ENCODE results near the gene KCNK17. TPM values are rescaled to one million over a fixed set of nuclear protein-coding genes. Genes with fewer than 3 reads are reported as not detected.

The KCNK17 gene
- total RNA-seq, 2 donors from 2014 or later, result 0.37 TPM; not detected in 1

DNA sequence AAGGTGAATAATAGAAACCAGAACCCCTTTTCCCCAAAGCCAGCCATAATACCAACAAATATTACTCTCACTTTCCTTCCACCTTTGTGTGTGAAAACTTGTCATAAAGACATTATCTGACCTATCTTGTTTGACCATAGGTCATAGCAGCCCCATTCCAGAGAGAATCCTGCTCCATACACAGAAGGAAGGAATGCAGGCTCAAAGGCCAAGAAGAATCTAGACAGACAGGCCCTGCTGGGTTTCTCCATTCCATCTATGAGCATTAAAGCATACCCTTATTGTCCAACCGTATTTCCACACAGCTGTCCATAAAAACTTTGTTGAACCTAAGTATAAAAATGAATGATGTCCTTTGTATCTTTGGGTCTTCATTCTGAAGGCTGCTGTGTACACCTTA, 44.3 kb downstream of the KCNK17 start:
- DNase-seq, result no peak
- TF ChIP-seq, protein P1, sequence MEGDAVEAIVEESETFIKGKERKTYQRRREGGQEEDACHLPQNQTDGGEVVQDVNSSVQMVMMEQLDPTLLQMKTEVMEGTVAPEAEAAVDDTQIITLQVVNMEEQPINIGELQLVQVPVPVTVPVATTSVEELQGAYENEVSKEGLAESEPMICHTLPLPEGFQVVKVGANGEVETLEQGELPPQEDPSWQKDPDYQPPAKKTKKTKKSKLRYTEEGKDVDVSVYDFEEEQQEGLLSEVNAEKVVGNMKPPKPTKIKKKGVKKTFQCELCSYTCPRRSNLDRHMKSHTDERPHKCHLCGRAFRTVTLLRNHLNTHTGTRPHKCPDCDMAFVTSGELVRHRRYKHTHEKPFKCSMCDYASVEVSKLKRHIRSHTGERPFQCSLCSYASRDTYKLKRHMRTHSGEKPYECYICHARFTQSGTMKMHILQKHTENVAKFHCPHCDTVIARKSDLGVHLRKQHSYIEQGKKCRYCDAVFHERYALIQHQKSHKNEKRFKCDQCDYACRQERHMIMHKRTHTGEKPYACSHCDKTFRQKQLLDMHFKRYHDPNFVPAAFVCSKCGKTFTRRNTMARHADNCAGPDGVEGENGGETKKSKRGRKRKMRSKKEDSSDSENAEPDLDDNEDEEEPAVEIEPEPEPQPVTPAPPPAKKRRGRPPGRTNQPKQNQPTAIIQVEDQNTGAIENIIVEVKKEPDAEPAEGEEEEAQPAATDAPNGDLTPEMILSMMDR (conservative IDR thresholded peaks at IDR 0.05), result no peak
- H3K4me1 ChIP-seq (ENCODE audit: control insufficient read depth, insufficient read depth, low read length), result no peaks in the 10 kb centered on the region
- Mint-ChIP-seq H3K4me3 (no peak overlapping the region), H3K9me3 (no peaks in the 10 kb centered on the region), H3K36me3 (ENCODE audit: low read depth) (no peaks in the 10 kb centered on the region), H3K27ac (no peak overlapping the region), H3K4me1 (peaks cover 18% of the 10 kb centered on the region), H3K27me3 (ENCODE audit: insufficient read depth) (no peaks in the 10 kb centered on the region)
- H3K27ac ChIP-seq (ENCODE audit: low read depth, low read length), result no peak overlapping the region
- no peaks in the 10 kb centered on the region for H3K36me3 ChIP-seq (ENCODE audit: control insufficient read depth, insufficient read depth, low read length)
- WGBS, 2 experiments (ENCODE audit: insufficient coverage in 1 of 2, insufficient read length in 1 of 2), result 100% methylated on average over 1 of the region's 1 CpG; no CpG with 5 or more reads in 1 of the 2 experiments
- no peak overlapping the region for H3K9ac ChIP-seq (ENCODE audit: extremely low read depth, low read length, poor library complexity, severe bottlenecking)
- H3K27me3 ChIP-seq (ENCODE audit: control insufficient read depth, insufficient read depth, low read length, poor library complexity, severe bottlenecking), result no peaks in the 10 kb centered on the region
- H3K9me3 ChIP-seq (ENCODE audit: control insufficient read depth, low read length), result no peaks in the 10 kb centered on the region
- H3K4me3 ChIP-seq (ENCODE audit: low read length), result no peak overlapping the region

DNA sequence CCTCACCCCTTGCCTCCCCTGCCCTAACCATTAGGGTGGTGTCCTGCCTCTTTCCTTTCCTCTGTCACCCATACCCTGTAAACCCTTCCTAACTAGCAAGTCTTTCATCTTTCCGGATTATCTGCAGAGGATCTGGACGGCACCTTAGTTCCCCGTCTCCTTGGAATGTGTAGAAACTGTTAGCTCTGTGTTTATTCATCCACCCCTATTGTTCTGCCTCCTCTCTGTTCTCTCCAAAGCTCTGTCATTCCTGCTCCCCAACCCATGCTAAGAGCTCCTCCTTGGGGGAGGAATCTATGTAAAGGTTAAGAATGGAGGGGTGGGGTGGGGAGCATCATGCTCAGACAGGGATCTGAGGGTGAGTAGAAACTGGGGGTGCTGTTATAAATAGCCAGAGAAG, 45.5 kb downstream of the KCNK17 start:
- DNase-seq, result no peak
- no peak overlapping the region for H3K4me3 ChIP-seq (ENCODE audit: low read length)
- 89% methylated on average over 3 of the region's 3 CpGs; no CpG with 5 or more reads in 1 of the 2 experiments for WGBS, 2 experiments (ENCODE audit: insufficient coverage in 1 of 2, insufficient read length in 1 of 2)
- no peak overlapping the region for H3K9ac ChIP-seq (ENCODE audit: extremely low read depth, low read length, poor library complexity, severe bottlenecking)
- no peaks in the 10 kb centered on the region for H3K9me3 ChIP-seq (ENCODE audit: control insufficient read depth, low read length)
- H3K27me3 ChIP-seq (ENCODE audit: control insufficient read depth, insufficient read depth, low read length, poor library complexity, severe bottlenecking), result no peaks in the 10 kb centered on the region
- Mint-ChIP-seq H3K4me3 (no peak overlapping the region), H3K27me3 (ENCODE audit: insufficient read depth) (no peaks in the 10 kb centered on the region), H3K4me1 (peaks cover 17% of the 10 kb centered on the region), H3K36me3 (ENCODE audit: low read depth) (no peaks in the 10 kb centered on the region), H3K9me3 (peaks cover 1% of the 10 kb centered on the region), H3K27ac (no peak overlapping the region)
- TF ChIP-seq, protein P1 (conservative IDR thresholded peaks at IDR 0.05), result no peak
- no peak overlapping the region for H3K27ac ChIP-seq (ENCODE audit: low read depth, low read length)
- H3K36me3 ChIP-seq (ENCODE audit: control insufficient read depth, insufficient read depth, low read length), result no peaks in the 10 kb centered on the region
- H3K4me1 ChIP-seq (ENCODE audit: control insufficient read depth, insufficient read depth, low read length), result no peaks in the 10 kb centered on the region

DNA sequence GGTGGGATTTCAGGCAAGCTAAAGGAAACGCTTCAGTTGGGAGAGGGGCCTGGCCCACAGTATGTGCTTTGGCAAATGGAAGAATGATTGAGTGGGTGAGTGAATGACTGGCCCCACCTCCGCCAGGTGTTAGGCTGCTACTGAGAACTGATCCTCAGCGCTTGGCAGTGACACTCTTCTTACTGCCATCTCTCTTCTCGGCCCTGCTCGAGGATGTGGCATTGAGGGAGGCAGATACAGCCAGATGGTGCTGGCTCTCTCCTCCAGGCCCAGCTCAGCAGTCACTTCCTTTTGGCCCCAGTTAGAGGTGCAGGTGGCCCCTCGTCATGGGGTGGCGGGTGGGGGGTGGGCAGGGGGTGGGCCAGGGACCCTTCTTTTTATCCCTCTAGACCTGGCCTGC, 46.0 kb downstream of the KCNK17 start:
- H3K9ac ChIP-seq (ENCODE audit: extremely low read depth, low read length, poor library complexity, severe bottlenecking), result no peak overlapping the region
- H3K9me3 ChIP-seq (ENCODE audit: control insufficient read depth, low read length), result no peaks in the 10 kb centered on the region
- Mint-ChIP-seq H3K9me3 (peaks cover 1% of the 10 kb centered on the region), H3K36me3 (ENCODE audit: low read depth) (no peaks in the 10 kb centered on the region), H3K4me3 (no peak overlapping the region), H3K27ac (no peak overlapping the region), H3K4me1 (peaks cover 16% of the 10 kb centered on the region), H3K27me3 (ENCODE audit: insufficient read depth) (no peaks in the 10 kb centered on the region)
- no peak overlapping the region for H3K27ac ChIP-seq (ENCODE audit: low read depth, low read length)
- WGBS, 2 experiments (ENCODE audit: insufficient coverage in 1 of 2, insufficient read length in 1 of 2), result 94 to 100% methylated on average over 3 to 5 of the region's 7 CpGs
- DNase-seq, result no peak
- H3K36me3 ChIP-seq (ENCODE audit: control insufficient read depth, insufficient read depth, low read length), result no peaks in the 10 kb centered on the region
- no peaks in the 10 kb centered on the region for H3K4me1 ChIP-seq (ENCODE audit: control insufficient read depth, insufficient read depth, low read length)
- TF ChIP-seq, protein P1 (conservative IDR thresholded peaks at IDR 0.05), result no peak
- H3K4me3 ChIP-seq (ENCODE audit: low read length), result no peak overlapping the region
- no peaks in the 10 kb centered on the region for H3K27me3 ChIP-seq (ENCODE audit: control insufficient read depth, insufficient read depth, low read length, poor library complexity, severe bottlenecking)

Data from endodermal cell (in vitro differentiated cells).